Daoy (cell line): ENCODE results near the gene LIX1L. TPM values are rescaled to one million over a fixed set of nuclear protein-coding genes. Genes with fewer than 3 reads are reported as not detected.

Experiments used
- DNase-seq: peaks from one replicate; pipeline ENCODE4 v3.0.0-alpha.2; 2015; ENCODE audit warnings: low read depth
- total RNA-seq: library from RNA; depleted of rRNA; stranded (reverse); fragments of >200 nt; shearing (Covaris generic); gene quantifications from 2 replicates; pipeline ENCODE4 v1.2.3, GENCODE V29; 2014; rRNA removed

Gene LIX1L
- total RNA-seq, result 16.0 and 21.0 TPM in 2 replicates

DNA sequence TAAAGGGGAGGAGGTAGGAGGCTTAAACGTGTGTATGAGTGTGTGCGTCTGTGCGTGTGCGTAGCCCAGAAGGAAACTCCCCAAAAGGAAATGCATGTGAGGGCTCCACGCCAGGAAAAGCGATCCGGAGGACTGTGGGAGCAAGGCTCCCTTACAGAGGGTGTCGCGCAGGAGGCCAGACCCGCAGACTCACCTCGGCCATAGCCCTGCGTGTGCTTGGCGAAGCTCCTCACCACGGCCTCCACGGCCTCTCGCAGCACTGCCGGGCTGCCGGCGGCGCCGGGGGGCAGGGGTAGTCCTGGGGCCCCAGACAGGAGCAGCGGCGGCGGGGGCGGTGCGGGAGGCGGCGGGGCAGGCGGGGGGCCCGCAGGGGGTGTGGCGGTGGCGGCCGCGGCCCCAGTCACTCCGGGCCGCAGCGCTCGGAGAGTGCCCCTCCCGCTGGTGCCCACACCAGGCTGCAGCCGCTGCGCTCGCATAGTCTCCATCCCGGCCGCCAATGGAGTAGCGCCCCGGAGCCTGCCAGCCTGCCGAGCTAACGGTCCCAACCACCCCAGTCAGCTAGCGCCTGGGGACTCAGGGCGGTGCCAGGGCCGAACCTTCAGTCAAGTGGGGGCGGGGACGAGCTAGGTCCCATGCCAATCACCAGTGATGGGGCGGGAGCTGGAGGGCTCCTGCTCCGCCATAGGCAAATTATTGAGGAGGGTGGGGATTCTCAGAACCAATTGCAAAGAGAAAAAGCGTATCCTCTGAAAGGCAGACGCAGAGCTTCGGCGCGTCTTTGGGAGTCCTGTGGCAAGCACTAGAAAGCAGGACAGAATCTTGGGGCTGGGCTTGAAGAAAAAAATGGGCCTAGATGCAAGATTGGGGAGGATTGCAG, at the start of gene LIX1L:
TSS of gene LIX1L (minus strand) at position 575 of the 877 bp plus-strand sequence. CDS start at position 485, 90 bp downstream.
- DNase-seq, result peak; percentile 99

DNA sequence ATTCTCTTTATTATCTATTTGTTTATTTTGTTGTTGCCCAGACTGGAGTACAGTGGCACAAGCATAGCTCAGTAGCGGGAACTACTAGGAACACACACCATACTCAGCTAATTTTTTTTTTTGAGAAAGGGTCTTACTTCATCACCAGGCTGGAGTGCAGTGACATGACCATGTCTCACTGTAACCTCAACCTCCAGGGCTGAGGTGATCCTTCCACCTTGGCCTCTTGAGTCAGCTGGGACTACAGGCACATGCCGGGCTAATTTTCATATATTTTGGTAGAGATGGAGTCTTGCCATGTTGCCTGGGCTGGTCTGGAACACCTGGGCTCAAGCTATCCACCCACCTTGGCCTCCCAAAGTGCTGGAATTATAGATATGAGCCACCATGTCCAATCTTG, 43.9 kb upstream of the LIX1L start:
- no peak for DNase-seq

DNA sequence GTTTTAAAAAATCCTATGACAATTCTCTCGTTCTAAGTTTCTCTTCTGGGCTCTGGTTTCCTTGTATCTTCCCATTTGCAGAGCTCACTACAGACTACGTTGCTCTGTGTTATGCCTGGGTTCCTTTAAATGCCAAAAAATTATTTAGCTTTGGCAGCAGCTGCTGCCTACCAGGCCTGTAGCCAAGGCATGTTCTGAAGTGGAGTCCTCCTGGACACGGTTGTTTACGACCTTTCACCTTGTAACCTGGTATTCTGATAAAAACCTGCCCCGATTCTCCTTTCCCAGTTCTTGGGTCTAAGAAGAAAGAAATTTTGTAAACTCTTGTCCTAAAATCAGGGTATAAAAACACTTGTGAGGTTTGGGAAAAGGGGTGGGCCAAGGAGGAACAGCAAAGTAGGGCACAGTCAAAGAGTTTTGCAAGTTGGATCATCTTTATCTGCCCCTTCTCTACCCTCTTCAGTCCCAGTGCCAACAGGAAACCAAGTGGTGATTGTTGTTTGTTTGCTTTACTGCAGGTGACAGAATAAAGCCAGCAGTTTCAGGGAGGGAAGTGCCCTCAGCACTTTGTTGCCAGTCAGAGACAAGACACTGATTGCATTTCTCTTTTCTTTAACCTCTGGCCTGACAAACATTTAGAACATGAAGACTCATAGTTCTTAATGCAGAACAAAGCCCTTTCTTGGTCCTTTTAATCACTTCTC, 41.7 kb upstream of the LIX1L start:
- DNase-seq, result no peak

DNA sequence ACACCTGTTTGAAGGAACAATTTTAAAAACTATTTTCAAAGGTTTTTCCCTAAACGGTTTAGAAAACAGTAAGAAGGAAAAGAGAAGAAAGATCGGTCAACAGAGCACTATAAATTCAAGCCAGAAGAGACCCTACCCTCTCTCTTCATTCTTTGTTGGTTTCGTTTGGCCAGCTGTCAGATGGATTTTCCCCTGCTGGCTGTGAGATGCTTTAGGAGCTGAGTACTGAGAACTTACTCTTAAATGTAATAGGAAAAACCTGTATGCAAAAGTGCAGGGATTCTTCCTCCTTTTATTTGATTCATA, 39.9 kb upstream of the LIX1L start:
- no peak for DNase-seq

DNA sequence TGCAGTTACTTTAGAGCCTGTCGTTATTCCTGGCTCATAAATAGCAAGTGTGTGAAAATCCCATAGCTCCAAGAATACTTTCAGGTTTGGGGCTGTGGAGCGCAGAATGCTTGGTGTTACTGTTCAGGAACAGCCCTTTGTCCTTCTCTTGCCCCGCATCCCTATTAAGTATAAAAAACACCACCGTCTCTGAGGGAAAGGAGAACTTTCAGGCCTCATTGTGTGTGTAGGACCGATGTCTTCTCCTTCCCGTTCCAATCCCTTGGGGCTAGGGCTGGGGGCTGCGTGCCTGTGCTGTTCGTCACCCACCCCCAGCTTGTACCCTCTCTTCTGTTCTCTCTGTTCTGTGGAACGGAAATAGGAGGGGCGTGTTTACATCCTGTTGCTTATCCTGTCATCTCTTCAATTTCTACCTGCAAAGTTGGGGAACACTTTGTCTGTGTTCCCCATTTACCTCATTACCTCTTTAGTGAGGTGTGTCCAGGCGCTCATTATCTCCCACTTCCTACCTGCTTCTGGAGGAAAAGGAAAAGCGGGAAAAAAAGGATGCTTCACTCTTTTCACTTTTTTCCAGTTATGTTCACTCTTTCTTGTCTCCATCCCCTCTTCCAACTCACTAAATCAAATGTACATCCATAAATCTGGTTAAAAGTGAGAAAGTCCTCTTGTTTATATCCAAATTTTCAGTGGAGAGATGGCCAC, 39.4 kb upstream of the LIX1L start:
- DNase-seq, result peak; percentile 19

DNA sequence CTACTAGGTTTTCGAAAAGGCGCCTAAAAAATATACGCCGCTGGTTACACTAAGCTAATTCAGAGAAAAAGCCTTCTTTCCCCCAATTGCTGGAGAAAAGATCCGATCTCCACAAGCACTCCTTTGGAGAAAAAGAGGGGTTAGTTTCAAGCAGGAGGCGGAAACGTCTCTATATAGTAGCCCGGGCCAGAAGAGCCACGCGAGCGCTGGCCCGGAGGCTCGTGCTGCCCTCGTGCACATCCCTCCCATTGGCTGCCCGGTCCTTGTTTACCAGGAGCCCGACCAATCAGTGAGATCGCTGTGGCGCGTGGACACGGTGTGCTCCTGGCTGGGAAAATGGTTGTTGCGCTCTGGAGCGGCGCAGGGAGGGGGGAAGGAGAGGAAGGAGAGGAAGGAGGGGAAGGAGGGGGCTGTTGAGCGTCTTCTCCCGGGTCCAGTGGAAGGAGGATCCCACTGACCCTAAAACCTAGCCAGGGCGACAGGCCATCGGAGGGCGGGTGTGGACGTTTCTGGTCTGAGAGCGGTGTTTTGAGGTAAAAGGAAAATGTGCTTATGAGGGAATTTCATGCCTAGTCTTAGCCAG, 38.7 kb upstream of the LIX1L start, which contains the start of gene TXNIP:
TSS of gene TXNIP (minus strand) at position 147 of the 583 bp plus-strand sequence. CDS start 313 bp downstream, outside the sequence.
- DNase-seq, result peak; percentile 97

DNA sequence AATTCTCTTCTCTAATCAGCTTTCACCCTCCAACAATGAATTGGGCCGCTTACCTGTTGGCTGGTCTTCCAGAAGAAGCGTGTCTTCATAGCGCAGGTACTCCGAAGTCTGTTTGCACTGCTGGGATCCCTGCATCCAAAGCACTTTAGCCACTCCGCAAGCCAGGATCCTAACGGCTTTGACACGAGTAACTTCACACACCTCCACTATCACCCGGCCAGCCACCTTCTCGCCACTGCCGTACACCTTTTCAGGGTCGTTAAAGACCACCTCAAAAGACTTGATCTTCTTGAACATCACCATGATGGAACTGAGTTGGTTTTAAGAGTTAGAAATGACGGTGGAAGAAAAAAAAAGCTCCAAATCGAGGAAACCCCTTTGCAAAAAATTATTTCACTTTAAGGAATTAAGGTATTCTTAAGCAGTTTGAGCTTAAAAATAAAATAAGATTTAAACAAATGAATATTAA, 38.2 kb upstream of the LIX1L start:
- no peak for DNase-seq

DNA sequence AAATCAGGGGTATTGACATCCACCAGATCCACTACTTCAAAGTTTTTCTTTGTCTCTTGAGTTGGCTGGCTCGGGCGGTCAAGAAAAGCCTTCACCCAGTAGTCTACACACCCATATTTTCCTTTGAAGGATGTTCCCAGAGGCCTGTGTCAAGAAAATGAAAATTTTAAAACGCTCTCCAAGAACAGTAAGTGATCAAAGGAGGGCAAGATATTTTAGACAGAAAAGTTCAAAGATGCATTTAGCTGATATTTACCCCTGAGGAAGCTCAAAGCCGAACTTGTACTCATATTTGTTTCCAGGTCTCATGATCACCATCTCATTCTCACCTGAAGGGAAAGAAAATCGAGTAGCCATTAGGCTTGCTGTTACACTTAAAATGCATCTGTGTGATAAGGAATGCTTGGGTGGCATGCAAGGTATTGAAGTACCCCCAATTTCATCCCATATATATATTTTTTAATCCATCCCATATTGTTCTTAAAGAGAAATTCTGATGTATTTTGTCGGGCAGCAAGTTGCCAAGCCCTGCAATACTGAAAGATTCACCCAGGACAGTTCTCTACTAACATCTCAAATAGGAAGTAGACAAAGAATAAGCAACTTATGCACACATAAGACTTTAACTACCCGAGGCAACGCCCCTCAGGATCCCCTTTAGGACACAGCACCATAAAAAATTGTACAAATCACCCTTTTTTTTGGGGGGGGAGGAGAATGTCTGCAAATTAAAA, 37.5 kb upstream of the LIX1L start:
- no peak for DNase-seq

DNA sequence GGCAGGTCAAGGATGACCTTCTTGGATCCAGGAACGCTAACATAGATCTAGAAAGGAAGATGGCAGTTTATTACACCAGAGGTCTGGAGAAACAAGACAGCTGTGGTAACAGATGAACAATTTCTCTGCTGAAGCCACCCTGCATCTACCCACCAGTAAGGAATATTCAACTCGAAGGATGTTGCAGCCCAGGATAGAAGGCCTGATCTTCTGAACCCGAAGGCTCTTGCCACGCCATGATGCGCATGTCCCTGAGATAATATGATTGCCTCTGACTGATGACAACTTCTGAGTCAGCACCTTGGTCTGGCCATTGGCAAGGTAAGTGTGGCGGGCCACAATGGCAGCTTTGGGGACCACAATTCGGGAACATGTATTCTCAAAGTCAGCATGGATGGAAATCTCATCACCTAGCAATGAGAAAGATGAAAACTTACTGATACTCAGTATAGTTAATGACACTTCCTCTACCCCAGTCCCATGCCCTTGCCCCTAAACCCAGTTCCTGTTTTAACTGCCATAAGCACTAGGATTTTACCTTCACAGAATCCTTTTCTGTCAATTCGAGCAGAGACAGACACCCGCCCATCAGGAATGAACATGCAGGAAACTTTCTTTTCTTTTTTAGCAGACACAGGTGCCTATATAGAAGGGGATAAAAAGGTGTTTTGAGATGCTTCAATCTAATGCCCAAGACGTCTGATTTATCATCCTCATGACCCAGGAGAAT, 36.7 kb upstream of the LIX1L start:
- no peak for DNase-seq

DNA sequence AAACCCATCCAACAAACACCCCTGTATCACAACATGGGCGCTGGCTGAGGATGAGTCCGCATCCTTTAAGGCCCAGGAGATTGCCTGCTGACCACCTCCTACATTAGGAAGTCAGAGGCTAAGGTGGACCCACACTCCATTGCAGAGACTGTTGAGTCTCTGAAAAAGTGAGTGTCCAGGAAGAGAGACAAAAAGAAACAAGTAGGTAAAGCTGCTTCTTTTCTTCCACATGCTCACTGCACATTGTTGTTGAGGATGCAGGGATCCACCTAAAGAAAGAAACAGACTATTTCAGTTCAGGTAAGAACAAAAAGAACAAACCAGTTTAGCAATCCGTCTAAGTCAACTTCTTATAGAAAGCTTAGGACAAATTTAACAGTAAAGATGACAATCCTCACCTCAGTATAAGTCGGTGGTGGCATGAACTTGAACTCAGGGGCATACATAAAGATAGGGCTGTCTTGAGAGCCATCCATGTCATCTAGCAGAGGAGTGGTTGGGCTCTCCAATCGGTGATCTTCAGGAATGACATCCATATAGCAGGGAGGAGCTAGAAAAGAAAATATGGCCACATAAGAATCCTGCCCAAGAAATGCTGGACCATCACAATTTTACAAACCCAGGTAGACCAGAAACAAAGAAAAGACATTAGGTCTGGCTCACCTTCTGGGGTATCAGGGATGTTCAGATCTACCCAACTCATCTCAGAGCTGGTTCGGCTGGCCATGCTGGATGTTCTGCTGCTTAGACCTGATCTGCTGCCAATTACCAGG, 36.0 kb upstream of the LIX1L start:
- DNase-seq, result no peak

DNA sequence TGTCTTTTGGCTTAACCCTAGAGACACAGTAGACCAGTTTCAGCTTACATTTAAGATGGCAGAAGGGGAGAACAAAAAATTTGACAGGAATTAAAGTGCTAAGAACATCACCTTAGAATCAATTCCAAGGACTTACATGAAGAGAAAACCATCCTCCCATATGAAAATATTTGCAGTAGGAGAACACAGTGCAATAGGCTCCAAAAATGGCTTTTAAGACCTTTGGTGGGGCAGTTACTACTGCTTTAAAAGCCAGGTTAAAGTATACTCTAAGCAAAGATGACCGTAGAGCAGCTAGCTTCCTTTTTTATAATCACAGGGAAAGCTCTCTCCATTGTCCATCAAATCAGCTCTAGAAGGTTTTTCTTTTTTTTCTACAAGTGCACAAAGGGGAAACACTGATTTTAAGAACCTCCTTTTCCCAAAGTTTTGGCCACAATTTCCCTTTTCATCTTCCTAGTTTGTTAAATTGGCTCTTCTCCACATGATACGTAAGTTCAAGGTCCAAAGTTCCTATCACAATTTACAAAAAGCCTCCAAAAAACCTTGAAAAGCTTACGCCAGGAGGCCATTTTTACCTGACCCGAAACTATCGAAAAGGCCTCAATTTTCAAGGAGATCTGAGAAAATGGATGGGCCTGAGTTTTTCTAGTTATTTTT, 35.3 kb upstream of the LIX1L start:
- no peak for DNase-seq

DNA sequence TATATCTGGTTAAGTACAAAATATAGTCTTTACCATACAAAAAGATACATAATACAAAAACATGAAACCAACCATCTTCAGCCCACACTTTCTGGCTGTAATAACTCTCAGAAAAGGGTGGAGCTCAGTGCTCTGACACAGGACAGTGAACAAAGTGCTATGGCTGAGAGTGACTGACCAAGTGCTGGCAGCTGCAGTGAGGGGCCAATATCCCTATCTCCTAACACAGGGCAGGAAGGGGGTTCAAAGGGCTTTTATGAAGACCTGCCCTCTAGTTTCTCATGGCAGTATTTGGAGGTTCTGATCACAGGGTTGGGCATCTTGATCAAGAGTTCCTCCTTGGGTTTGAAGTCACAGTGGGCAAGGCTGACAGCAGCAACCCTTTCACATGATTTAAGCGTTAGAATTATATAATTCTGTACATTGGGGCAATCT, 34.7 kb upstream of the LIX1L start:
- no peak for DNase-seq

DNA sequence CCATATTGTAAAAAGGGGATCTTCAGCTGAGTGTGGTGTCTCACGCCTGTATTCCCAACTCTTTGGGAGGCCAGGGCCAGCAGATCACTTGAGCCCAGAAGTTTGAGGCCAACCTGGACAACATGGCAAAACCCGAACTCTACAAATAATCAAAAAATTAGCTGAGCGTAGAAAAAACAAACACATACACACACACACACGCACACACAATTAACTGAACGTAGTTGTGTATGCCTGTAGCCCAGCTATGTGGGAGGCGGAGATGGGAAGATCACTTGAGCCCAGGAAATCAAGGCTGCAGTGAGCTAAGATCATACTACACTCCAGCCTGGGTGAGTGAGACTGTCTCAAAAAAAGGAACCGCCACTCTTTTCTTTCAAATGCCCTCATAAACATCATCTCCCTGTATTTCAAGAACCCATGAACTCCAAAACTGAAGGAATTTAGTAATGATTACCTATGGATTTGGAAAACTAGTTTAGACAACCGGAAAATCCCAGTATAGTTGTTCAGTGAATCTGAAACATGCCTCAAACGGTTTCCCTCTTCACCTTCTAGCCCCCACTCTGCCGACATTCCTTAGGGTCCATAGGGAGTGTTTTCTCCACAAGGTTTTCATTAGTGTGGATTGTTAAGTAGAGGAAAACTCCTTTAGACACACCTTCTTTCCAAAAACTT, 34.1 kb upstream of the LIX1L start:
- no peak for DNase-seq

DNA sequence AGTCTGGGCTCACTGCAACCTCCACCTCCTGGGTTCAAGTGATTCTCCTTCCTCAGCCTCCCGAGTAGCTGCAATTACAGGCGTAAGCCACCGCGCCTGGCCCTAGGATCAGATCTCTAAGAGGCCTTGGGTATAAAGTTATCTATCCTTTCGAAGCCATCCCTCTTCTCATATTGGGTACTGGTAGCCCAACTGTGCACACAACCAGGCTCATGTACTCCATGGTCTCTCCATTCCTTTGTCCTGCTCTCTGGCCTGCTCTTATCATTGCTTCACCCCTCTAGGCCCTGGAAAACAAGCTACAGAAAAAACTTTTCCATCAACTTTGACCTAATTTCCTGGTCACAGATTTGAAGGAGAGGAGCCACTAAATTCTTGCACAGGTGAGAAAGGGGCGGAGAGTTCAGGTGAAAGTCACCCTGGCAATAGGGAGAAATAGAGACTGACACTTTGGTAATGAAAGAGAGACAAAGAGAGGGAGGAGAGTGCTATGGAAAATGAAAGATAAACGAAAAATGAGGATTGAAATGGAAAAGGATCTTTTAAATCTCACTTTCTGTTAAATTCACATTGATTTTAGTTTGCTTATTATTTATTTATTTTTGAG, 32.5 kb upstream of the LIX1L start:
- DNase-seq, result no peak

DNA sequence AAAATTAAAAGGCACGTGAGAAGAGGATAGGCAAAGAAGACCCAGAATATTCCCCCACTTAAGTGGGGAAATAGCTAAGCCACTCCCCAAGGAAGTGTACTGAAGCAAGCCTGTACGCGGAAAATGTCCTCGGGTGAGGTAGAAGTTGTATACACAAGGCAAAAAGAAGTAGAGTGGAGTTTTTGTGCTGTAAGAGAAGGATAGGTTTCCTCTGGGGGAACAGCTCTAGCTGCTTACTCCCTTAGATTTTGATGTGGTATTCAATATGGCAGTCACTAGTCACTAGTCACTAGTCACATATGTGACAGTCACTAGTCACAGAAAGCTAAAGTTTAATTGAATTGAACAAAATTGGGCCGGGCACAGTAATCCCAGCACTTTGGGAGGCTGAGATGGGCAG, 31.0 kb upstream of the LIX1L start:
- DNase-seq, result no peak

DNA sequence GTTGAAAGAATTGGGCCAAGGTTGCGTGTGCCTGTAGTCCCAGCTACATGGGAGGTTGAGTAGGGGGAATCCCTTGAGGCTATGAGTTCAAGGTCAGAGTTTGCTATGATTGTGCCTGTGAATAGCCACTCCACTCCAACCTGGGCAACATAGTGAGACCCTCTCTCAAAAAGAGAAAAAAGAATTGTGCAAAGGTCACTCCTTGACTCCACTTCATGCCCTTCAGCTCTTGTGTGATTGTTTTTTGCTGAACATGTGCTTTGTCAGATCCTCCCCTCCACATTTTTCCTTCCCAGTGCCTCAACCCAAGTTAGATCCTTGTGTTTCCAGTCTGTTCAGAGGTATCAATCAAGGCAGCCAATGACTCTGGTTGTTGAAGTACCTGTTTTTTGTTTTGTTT, 30.1 kb upstream of the LIX1L start:
- no peak for DNase-seq

DNA sequence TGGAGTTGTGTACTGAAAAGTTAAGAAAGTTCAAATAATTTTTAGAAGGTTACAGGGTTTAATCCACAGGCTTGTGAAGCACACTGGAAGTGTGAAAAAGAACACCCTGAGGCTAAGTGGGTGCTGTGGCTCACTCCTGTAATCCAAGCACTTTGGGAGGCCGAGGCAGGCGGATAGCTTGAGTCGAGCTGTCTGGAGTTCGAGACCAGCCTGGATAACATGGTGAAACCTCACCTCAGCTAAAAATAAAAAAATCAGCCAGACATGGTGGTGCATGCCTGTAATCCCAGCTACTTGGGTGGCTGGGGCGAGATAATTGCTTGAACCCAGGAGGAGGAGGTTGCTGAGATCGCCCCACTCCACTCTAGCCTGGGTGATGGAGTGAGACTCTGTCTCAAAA, 28.7 kb upstream of the LIX1L start:
- no peak for DNase-seq
